T-helper 22 cell (primary cell): ENCODE data around the gene NDUFS2.

ENCODE experiments used
- DNase-seq: peaks from one replicate; pipeline ENCODE4 v3.0.0-alpha.2; 2020; ENCODE audit warnings: low read depth

NDUFS2 gene

DNA sequence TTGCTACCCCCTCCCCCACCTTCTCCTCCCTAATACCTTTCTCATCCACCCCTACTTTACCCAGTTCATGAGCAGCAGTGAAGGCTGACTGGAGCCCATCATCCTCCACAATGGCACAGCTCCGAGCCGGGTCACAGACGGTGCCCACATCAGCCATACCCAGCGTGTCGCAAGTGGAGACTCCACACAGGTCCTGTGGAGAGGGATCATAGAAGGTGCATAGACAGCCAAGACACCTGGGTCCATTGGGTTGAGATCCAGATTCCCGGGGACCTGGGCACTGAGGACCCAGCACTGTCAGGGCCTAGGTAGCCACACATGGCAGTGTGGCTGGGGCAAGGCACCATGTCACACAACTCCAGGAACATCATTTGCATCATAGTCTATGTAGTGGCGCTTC, 6.1 kb upstream of the NDUFS2 start:
- DNase-seq, result no peak

DNA sequence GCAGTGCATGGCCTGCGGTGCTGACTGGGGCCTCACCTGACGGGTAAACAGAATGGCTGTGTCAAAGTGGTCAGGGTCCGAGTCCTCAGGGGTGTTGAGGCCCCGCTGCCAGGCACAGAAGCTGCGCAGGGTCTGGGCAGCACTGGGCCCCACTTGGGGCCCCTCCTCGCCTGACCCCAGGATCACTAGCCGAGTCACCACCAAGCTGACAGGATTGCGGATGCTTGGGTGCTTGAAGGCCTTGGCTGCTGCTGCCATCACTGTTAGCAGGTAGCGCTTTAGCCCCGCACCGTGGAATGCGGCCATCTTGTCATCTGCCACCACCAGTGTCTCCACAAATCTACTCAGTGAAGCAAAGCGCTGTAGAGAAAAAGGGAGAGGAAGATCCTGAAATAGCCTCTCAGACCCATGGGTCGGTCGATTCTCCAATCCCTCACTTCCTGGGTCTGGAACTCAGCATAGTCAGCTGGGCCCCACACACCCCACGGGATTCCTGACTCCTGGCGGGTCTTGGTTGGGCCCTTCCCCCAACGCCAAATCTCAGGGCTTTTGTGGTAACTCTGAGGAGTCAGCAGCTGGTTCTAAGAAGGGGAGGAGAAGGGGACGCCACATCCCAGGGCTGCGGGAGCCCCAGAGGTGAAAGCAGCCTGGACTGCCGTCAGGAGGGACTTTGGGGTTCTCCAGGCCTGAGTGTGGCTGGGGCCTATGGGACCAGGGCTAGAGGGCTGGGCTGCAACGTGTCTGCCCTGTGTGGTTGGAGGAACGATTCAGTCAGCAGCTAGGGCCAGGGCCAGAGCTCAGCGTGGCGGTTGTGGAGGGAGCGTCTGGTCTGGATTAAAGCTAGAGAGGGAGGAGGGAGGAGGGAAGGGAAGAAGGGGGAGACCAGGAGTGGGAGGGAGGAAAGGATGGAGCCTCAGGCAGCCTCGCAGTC, 5.4 kb upstream of the NDUFS2 start:
- no peak for DNase-seq

DNA sequence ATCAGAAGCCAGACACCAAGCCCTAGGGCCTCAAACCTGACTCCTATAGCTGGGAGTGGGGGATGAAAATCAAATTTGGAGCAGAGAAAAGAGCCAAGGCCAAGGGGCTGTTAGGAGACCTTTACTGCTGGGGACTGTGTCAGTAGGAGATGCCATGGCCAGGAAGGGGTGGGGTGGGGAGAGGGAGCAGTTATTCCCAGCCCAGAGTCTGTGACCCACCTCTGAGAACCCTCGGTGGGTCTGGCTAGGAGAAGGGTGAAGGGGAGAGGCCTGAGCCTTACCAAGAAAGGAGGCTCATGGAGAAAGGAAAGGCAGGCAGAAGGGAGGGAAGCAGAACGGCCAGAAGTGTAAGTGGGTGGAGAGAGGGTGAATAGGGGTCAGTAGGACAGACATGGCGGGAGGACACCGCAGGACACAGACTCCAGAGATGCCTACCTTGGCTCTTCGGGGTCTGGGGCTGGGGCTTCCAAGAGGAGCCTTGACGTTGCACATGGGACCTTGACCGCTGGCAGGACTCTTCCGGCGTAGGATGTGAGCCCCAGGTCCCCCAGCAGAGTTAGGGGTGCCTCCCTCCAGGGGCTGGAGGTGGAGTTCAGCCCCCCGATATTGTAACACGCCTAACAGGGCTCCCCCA, 4.5 kb upstream of the NDUFS2 start:
- DNase-seq, result no peak

DNA sequence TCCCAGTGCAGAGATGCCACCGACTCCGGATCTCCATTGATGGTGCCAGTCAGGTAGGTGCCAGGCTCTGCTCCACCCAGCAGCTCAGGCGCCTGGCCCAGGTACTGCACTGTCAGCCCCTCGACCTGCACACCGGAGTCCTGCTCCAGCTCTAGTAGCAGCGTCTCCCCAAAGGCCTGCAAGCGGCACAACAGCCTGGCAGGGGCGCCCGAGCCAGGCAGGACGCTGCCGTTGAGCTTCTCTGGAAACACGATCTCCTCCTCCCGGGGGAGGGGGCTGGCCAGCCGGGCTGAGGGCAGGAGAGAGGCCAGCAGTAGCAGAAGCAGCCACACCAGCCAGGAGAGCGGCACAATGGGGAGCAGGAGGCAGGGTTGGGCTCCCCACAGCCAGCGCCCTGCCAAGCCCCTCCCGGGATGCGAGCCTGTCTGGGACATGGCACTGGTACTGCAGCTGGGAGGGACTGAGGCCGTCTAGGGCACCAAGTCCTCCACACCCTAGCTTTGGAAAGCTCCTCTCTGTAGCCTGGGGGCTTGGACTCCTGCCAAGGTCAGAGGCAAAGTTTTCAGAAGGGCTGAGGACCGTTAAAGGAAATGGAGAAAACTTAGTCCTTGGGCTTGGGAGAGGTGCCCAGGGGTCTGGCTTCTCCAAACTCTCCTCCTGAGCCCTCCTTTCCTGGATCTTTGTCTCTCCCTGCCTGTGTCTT, 3.8 kb upstream of the NDUFS2 start:
- DNase-seq, result no peak

DNA sequence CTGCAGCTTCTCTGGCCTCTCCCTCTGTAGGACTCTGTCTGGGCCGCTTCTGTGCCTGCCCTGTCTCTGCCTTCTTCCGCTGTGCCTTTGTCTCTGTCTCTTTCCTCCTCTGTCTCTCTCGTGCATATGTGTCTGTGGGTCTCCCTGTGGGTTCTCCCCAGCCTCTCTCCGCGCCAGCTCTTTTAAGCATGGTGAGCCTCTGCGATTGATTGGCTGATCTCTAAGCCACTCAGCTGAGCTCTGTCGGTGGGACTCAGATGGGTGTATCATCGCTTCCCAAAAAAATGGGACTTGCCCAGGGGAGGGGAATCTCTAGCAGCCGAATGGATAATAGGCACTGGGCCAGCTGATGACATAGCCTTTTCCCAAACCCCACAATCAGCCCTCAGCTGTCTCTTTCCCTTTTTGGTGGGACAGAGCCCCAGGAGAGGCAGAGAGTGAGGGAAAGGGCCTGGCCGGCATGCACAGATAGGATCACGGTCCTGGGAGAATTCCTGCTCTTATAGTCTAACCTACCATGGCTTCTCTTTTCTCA, 3.2 kb upstream of the NDUFS2 start, which contains the start of gene ADAMTS4:
Gene ADAMTS4 (minus strand): TSS at position 158 of the 535 bp plus-strand sequence. CDS start 427 bp downstream, outside the sequence.
- DNase-seq, result no peak

DNA sequence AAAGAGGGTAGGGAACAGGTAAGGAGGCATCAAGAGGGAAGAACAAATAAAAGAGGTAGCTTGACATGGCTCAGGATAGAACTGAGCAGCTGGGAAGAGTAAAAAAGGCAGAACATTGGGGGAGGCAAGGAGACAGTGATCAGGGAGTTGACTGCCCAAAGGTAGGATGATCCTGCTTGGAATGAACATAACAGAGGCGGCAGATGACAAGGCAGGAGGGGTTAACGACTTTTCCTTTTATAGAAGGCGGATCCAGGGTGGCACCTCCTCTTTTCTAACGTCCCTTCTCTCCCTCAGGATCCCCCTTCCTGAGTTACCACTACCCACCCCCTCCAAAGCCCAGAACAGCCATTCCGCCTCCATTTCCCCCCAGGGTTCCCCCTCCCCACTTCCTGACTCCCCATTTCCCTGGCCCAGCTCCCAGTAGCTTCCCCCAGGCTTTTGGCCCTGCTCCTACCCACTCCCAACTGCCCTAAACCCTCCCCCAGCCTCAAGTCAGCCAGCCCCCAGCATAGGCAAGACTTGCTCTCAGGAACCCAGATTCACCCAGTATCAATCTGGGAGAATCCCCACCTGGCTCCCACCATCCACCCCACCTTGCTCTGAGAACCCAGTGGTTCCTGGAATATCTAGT, 2.5 kb upstream of the NDUFS2 start:
- no peak for DNase-seq

DNA sequence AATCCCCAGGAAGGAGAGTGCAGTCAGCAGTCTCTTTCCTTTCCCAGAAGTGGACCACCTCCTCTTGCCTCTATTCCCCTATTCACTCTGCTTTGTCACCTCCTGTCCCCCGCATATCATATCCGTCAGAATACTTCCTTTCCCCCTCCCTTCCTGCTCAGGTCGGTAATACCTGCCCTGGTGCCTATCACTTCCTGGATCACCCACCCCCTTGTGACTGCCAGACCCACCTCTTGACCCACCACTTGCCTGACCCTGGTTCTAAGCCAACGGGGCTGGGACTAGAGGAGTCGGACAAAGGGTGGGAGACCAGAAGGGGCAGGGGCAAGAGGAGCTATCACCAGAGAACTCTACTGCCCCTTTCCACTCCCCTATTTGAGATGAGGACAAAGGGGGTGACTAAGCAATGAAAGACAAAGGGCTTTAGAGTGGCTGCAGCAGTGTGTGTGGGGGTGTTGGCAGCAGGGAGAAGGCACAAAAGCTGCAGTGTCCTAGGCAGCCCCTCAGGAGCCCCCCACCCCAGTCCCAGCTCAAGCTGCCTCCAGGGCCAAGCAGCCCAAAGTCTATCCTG, 1.7 kb upstream of the NDUFS2 start:
- DNase-seq, result no peak

DNA sequence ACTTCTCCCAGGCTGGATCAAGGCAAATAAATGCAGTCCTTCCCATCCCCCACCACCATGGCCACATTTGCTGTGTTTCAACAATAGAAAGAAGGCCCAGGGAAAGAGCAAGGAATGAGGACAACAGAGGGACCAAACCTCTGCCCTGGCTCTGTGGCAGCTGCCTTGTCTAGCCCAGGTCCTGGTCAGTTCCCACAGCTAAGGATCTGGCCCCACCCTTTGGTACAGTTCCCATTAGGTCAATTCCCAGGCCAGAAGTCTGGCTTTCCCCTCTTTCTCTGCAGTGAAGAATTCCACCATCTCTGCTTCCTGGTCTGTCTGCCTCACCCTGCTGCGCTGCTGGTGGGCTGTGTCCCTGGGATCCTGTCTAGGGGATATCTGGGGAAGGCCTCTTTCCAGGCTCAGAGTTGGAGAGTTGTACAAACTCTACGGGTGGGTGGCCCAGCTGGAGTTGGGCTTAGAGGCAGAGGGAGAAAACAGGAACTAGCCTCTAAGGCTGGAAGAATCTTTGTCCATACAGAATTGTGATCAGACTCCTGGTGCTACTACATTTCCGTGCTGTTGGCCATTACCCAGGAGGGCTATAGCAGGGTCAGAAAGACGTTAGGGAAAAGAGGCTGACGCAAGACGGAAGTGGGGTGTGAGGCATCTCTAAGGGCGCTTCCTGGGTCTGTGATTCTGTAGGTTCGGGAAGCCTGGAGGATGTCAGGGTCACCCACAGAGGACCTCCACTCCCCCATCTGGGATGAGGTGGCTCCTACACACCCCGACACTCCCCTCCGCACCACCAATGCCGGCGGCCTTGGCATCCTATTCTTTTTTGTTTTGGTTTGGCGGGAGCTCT, 953 bp upstream of the NDUFS2 start:
- no peak for DNase-seq

DNA sequence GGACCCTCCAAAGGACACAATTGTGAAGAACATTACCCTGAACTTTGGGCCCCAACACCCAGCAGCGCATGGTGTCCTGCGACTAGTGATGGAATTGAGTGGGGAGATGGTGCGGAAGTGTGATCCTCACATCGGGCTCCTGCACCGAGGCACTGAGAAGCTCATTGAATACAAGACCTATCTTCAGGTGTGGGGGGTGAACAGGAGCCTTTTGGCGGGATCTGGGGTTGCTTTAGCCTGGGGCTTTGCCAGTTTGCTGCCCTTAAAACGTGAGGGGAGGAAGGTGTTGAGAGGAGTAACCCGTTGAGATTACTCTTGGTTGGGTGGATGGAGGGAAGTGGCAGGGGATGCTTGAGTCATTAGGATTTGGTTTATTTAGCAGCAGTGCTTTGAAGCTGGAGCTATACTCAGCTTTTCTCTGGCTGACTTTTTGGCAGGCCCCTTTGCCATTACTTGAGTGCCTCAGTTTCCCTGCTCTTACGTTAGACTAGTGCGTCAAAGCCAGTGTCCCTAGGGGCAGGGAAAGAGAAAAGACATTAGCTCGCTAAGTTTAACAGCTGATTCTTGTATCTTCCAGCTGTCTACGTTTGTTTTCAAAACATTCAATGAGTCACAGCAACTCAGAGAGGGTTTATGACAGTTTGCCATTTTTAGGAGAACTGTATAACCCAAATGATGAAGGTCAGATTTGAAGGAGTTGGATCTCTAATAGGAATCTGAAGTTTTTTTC, 4.4 kb downstream of the NDUFS2 start:
- DNase-seq, result no peak

DNA sequence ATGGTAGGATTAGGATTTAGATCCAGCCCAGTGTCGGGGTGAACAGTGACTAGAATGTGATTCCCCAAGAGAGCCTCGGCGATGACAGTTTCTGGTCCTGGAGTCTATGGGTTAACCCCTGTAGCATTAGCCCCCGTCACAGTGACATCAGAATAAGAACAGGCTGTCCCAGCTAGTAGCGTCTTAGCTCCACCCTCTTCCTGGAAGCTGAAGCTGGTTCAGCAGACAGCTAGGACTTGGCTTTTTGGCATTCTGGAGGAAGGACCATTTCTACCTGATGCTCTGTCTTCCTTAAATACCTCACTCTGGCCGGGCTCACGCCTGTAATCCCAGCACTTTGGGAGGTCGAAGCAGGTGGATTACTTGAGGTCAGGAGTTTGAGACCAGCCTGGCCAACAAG, 5.0 kb downstream of the NDUFS2 start:
- no peak for DNase-seq

DNA sequence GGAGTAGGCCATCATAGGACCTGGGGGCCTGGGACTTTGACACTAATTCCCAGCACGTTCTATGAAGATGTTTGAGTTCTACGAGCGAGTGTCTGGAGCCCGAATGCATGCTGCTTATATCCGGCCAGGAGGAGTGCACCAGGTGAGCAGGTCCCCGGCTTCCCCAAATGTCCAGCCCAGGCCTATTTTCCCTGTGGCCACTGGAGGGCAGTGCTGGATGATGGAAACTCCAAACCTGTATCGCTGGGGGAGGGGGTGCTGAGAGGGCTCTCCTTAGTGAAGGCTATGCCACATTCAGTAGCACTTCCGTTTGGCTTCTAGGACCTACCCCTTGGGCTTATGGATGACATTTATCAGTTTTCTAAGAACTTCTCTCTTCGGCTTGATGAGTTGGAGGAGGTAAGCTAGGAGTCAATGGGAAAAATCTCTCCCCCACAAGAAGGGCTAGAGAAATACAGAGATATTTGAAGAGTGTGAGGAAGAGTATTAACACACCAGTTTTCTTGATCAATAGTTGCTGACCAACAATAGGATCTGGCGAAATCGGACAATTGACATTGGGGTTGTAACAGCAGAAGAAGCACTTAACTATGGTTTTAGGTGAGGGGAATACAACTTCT, 7.7 kb downstream of the NDUFS2 start:
- DNase-seq, result peak; percentile 36

DNA sequence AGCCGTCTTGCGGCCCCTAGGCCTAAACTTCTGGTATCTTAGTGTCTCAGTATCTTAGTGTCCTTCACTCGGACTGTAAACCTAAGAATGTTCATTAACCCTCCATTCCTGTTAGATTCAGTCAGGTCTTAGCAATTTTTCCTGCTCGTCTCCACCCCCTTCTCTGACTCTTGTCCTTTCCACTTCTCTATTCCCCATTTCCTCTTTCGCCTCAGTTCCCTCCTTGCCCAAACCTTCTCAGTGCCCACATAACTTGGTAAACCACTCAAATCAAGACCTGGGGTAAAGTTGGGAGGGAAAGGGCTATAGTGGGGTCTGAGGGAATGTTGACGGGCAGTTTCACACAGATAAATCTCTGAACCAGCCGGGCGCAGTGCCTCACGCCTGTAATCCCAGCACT, 12.2 kb downstream of the NDUFS2 start:
- DNase-seq, result no peak

DNA sequence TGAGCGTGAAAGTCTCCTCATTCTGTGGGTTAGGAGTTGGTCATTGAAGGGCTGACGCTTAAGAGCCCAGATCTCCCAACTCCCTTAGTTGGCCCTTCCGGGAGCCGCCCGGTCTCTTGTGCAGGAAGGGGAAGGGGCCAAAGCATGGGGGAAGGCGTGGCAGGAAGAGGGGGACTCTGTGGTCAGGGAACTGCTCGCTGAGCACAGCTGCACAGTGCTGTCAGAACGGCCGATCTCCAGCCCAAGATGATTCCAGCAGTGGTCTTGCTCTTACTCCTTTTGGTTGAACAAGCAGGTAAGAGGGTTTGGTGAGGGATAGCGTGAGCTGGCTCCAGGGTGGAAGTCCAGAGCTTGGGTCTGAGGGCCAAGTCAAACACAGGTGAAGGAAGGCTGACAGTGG, 12.9 kb downstream of the NDUFS2 start, which contains the start of gene FCER1G:
Gene FCER1G (plus strand): TSS at position 220 of the 400 bp plus-strand sequence. CDS start 27 bp downstream, at position 247.
- no peak for DNase-seq

DNA sequence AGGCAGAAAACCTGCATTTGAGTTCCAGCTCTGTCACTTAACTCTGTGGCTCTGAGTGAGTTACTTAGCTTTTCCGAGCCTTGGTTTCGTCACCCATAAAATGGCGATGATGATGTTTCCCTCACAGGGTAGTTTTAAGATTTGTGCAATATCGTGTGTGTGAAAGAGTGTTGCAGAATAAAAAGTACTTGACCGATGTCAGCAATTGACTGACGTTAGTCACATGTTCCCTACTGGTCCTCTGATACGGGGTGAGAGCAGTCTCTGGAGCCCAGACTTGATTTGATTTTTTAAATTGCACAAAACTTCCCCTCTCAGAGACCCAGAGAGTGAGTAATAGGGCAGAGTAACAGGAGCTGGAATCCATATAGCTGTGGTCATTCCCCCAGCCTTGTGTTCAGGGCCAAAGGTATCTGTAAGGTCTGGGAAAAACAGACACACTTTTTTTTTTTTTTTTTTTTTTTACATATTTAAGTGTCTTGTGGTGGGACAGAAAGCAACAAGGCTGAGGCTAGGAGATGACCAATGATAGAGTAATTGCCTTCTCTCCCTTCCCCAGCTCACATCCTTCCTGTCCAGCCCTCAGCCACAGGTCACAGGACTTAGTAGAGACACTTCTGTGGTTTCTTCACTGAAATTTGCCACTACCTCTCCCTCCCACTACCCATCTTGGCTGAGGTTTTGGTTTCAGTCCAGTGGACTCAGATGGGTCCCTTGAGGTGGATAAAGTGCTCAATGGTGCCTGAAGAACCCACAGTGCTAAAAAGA, 15.0 kb downstream of the NDUFS2 start:
- no peak for DNase-seq

DNA sequence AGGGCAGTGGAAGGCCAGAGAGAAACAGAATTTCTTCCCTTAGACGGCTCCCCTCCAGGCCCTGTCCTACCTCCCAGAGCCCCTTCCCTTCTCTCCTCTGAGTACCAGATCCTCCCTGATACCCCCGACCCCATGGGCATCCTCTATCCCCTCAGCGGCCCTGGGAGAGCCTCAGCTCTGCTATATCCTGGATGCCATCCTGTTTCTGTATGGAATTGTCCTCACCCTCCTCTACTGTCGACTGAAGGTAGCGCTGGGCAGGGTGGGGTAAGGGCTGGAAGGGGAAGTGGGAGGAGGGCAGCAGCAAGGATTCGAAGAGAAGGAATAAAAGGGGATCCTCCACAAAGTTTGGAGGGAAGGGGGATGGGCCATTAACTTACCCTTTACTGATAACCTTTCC, 15.7 kb downstream of the NDUFS2 start:
- DNase-seq, result no peak

DNA sequence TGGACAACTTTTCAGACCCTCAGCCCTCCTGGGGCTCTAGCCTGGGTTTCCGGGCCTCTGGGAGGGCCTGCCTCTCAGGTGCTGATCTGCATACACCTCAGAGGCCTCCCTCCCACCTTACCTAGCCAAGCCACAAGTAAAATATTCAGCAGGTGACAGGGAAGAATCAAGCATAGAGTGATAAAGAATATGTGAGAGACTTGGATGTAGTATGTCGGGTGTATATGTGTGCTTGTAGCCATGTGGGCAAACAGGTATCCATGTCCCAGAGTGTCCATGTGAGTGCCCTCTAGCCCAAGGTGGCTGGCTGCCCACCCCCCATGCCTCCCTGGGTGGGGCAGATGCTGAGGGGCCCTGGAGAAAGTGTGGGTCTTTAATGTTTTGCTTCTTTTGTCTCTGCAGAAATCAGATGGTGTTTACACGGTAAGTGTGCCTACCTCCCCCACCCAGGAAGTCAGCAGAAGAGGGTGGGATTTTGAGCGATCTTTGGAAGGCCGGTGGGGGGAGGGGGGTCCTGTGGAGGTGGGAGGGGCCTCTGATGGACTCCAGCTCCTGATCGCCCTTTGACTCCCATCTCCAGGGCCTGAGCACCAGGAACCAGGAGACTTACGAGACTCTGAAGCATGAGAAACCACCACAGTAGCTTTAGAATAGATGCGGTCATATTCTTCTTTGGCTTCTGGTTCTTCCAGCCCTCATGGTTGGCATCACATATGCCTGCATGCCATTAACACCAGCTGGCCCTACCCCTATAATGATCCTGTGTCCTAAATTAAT, 16.3 kb downstream of the NDUFS2 start:
- no peak for DNase-seq

DNA sequence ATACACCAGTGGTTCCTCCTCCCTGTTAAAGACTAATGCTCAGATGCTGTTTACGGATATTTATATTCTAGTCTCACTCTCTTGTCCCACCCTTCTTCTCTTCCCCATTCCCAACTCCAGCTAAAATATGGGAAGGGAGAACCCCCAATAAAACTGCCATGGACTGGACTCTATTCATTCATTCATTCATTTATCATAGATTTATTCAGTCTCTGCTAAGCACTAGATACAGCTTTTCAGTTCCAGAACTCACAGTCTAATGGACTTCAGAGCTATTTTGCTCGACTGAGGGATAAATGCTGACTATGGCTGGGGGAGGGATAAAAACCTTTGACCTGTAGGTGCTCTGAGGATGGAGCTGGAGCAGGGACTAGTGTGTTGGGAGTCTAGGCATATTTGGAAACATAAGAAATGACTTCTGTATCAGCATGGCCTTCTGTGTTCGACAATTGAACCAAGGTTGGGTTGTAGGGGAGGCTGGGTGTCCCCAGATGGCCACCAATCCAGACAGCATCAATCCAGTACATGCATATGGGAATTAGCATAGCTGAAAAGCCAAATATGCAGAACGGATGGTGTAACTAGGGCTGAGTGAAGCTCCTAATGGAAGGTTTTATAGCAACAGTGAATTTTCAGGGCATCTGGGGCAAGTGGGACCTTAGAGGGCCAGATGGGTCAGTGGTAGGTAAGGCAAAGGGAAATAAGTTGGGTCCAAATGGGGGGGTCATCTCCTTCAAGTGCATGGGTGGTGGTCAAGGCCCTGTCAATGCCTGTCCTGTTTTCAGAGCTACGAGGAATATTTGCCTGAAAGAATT, 17.1 kb downstream of the NDUFS2 start:
- no peak for DNase-seq
